Measurements from ENCODE around the gene ADISSP.
A peak's percentile ranks its signal among the peaks of the same experiment; 100 is the strongest.
"Not testable (repeated sequence)": the region's sequence is repeated elsewhere in the genome, so short reads cannot be mapped to it uniquely, and the experiment has no call there.

ADISSP gene

DNA sequence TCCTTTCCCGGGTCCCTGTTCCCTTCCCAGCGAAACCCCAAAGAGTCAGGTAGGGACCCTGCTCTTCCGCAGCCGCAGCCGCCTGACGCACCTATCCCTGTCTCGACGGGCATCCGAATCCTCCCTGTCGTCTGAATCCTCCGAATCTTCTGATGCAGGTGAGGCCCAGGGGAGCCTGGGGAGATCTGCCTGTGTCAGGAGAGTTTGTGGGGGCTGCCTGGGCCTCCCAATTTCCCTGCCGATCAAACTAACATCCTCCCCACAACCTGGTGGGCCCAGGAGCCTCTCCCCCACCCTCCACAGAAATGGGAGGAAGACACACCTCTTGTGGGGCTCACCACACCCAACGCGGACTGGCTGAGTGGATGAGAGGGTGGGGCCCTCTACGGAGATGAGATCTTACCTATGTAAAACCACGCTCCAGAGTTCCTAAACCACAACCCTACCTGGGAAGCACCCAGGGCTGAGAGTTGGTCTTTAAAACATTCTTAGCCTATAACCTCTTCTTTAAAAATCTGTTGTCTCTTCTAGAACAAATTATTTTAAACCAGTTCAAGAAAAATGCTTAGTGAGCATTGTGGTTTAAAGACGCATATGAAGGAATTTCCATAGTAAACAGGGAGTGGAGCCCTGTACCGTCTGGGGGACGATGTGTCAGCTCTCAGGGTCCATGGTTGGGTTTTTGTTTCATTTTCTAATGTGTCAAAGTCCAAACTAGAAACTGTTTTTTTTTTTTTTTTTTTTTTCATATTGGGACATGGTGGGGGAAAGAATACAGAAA lies 30.2 kb upstream of the ADISSP start:
- DNase-seq = no peak

DNA sequence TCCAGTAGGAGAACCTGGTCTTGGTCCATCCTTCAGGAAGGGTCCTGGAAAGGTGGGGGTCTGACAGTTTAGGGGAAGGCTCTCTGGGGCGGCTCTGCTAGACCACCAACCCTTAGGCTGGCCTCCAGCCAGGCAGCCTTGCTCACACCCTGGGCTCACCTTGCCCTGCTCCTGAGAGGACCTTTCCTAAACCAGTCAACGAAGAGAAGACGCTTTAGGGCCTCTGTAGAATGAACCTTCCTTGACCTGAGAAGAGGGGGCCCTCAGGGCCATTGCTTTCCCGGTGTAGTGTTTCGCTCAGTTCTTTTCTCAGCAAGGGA lies 29.6 kb upstream of the ADISSP start:
- DNase-seq = no peak

DNA sequence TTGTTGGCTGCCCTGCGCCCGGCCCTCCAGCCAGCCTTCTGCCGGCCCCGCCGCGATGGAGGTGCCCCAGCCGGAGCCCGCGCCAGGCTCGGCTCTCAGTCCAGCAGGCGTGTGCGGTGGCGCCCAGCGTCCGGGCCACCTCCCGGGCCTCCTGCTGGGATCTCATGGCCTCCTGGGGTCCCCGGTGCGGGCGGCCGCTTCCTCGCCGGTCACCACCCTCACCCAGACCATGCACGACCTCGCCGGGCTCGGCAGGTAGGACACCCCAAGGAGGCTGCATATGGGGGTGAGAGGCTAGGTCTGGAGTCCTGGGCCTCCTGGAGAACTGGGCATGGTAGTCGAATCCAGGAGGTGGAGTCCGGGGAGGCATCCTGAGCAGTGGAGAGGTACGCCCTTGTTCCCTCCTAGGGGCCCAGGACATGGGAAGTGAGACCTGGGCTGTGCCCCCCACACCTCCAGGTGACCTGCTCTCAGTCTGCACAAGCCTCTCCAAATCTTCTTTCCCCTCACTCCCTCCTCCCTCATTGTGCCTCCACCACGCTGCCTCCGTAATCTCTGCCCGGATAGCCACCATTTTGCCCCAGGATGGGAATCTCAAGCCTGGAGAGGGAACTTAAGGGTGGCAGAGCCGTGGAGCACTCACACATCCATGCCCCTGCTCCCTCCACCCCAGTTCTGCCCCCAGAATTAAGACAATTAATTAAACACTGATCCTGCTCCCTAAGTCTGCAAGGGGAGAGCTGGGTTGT lies 29.1 kb upstream of the ADISSP start:
- no peak for DNase-seq

DNA sequence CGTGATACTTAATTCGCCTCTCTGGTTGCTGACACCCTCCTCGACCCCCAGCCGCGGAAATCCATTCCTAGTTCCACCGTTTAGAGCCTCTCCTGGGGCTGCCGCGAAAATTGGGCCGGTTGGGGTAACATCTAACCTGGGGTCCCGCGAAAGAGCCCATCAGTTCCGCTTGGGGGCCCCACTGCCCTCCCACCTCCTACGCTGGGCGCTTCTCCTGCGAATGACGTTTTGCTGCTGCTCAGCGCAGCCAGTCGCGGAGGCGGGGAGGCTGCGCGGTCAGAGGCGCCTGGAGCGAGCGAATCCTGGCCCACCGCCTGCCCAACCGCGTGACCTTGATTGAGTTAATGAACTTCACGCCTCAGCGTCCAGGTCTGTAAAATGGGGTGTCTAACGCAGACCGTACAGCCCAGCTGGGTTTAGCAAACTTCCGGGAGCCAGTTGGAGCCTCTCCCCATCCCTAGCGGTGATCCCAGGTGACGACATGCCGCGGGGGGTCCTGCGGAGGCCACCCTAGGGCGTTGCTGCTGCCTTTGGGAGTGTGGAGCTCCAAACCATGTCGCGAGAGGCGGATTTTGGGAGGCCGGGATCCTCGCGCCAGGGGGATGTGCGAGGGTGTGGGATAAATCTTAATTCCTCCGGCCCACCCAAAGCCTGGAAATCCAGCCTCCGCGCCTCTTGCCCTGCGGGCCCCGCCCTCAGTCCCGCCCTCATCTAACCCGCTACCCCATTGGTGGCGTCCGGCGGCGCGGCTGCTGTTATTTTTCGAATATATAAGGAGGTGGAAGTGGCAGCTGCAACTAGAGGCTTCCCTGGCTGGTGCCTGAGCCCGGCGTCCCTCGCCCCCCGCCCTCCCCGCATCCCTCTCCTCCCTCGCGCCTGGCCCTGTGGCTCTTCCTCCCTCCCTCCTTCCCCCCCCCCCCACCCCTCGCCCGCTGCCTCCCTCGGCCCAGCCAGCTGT lies 28.2 kb upstream of the ADISSP start, which contains the start of gene CDC25B:
Gene CDC25B, plus strand, starts transcription at position 800 of the 958 bp plus-strand sequence. CDS start 222 bp downstream, outside the sequence.
- DNase-seq = peak; percentile 94

GRCh38 chr20:3794701-3795420 lies 27.3 kb upstream of the ADISSP start:
- no peak for DNase-seq

DNA sequence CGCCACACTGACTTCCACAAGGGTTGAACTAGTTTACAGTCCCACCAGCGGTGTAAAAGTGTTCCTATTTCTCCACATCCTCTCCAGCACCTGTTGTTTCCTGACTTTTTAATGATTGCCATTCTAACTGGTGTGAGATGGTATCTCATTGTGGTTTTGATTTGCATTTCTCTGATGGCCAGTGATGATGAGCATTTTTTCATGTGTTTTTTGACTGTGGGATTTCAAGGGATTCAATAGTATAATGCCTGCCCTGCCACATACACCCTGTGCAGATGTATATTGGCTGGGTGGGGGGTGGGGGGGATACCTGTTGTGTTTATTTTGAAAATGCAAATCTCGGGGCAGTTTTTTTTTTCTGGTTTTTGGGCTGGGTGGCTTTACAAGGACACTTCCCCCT lies 26.6 kb upstream of the ADISSP start:
- not testable (repeated sequence) for DNase-seq

DNA sequence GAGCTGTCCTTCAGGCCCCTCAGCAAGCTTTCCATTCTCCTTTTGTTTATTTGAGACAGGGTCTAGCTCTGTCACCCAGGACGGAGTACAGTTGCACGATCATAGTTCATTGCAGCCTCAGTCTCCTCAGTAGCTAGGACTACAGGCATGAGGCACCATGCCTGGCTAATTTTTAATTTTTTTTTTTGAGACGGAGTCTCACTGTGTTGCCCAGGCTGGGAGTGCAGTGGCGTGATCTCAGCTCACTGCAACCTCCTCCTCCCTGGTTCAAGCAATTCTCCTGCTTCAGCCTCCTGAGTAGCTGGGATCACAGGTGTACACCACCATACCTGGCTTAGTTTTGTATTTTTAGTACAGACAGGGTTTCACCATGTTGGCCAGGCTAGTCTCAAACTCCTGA lies 21.6 kb upstream of the ADISSP start:
- DNase-seq = not testable (repeated sequence)

GRCh38 chr20:3788685-3789155 lies 21.2 kb upstream of the ADISSP start:
- no peak for DNase-seq

DNA sequence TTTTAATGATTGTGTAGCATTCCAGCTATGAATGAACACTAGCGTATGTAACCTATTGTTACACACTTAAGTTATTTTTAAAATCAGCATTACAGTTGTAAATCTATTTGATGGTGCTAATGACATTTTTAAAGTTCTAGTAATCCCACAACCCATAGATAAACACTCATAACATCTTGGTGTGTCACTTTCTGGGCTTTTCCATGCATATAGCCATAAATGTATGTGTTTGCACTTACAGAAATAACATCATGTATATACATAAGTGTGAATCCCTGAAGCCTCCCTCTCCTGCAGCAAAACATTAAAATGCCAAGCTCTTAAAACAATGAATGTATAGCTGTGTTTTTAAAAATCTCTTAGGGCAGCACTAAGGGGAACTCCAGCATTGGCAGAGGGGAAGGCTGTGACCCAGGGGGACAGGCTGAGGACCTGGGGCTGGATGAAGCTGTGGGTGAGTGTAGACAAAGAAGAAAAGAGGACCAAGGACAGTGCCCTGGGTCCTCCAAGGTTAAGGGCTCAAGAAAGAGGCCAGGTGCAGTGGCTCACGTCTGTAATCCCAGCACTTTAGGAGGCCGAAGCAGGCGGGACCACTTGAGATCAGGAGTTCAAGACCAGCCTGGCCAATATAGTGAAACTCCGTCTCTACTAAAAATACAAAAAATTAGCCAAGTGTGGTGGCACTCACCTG lies 19.9 kb upstream of the ADISSP start:
- no peak for DNase-seq

DNA sequence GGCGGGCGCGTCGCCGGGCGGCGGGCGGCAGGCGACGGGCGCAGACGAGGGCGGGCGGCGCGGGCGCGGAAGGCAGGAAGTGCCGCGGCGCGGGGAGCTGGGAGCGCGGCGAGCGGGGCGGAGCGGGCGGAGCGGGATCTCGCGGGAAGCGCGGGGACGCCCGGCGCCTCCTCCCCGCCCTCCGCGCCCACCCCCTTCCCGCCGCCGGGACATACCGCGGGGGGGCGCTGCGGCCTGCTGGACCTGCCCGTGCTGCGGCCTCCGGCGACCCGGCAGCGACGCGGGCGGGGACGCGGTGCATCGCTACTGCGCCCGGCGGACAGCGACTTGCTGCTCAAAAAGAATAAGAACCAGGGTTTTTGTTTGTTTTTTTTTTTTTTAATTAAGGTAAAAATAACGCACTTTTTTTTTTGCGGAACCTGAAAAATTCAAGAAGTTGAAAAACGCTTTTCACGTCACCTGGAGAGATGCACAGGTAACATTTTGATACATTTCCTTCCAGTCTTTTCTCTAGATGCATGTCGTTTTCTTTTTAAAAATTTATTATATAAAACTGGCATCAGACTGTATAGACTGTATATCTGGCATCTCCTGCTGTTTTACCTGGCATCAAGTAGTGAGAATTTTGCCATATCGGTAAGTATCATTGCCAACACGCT lies 19.2 kb upstream of the ADISSP start, which contains the start of gene CENPB:
Gene CENPB, minus strand, starts transcription at position 76 of the 659 bp plus-strand sequence. CDS start 257 bp downstream, outside the sequence.
- DNase-seq = peak; percentile 75

DNA sequence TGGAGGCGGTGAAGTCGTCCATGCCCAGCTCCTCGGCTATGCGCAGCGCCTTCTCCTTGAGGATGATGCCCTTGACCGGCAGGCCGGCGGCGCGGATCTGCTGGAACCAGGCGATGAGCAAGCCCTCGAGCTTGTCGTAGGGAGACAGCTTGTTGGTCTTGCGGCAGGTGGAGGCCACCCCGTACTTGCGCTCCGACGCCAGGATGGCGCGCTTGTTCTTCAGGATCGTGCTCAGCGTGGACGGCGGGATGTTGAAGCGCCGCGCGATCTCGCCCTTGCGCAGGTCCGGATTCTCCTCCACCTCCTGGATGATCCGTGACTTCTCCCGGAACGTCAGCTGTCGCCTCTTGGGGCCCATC lies 18.6 kb upstream of the ADISSP start:
- no peak for DNase-seq

DNA sequence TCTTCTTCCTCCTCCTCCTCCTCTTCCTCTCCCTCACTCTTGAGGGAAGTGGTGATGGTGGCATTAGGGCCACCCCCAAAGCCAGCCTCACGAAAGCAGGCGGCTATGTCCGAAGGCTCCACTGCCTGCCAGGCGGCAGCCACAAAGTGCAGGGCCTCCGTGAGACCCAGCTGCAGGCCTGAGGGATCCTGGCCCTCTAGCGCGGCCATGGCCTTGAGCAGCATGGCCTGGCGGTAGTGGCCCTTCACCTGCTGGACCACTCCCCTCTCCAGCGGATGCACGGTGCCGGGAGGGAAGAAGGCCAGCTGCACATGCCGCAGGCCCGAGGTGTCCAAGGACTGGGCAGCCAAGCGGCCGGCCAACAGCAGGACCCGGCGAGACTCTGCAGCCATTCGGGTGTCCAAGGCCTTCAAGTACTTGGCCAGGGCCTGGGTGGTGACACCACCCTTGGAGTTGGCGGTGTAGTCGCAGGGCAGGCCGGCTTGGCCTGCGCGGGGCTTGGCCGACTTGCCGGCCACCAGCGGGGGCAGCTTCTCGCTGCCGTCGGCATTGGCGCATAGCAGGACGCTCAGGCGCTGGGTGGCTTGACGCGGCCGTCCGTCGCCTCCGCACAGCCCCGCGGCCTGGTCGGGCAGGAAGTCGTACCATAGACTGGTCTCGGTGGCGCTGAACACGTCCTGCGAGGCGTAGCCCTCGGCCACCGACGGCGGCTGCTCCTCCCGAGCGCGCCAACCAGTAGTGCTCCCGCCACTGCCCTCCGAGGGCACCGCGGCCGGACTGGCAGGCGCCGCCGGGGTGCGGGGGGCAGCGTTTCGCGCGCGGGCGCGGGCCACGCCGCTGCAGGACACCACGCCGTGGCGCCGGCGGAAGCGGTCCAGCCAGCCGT lies 17.9 kb upstream of the ADISSP start:
- DNase-seq = no peak

GRCh38 chr20:3784863-3785239 lies 17.3 kb upstream of the ADISSP start:
- no peak for DNase-seq

- no peak for DNase-seq
These were observed 16.8 kb upstream of the ADISSP start for GRCh38 chr20:3784216-3784853.

GRCh38 chr20:3783511-3784195 lies 16.1 kb upstream of the ADISSP start:
- no peak for DNase-seq

DNA sequence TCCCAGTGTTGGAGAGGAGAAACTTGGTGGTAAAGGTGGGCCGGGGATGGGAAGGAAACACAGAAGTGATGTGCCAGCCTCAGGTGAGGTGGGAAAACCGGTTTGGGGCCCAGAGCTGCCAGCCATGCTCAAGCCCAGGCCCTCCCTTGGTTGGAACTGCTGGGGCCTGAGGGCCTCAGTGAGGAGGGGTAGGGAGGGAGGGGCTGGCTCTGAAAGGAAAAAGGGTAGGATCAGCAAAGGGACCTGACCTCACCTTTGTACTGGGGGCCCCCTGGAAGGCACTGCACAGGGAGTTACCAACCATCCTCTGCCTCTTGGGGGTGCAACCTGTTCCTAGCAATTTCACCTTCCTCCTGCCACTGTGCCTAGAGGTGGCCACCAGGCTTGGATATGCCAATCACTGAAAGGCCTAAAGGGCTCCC lies 15.5 kb upstream of the ADISSP start:
- no peak for DNase-seq

- no peak for DNase-seq
These were observed 15.0 kb upstream of the ADISSP start for GRCh38 chr20:3782597-3782996.

GRCh38 chr20:3781153-3781910 lies 13.8 kb upstream of the ADISSP start, which contains the start of gene SPEF1:
TSS of gene SPEF1 (minus strand) at chr20:3781448. CDS start at chr20:3781287, 161 bp downstream.
- DNase-seq = peak; percentile 95
